Fibroblast of the aortic adventitia (primary cell): ENCODE measurements around the gene CELF1. TPM values are rescaled to one million over a fixed set of nuclear protein-coding genes. Genes with fewer than 3 reads are reported as not detected.

Source experiments
- DNase-seq: peaks from one replicate; pipeline ENCODE4 v3.0.0-alpha.2; 2010; ENCODE audit warnings: low read depth
- H3K4me3 ChIP-seq: 2 replicates; pipeline ENCODE4 v1.5.1; 2011; ENCODE audit warnings: low read depth, mild to moderate bottlenecking, control low read depth, low read length, moderate library complexity
- CTCF ChIP-seq: IDR thresholded peaks from 2 replicates; pipeline ENCODE4 v1.5.1; 2011; ENCODE audit warnings: mild to moderate bottlenecking, low read length, control low read depth, inconsistent platforms; ENCODE audit not compliant: insufficient read depth
- total RNA-seq: library from RNA; depleted of rRNA; stranded (reverse); fragments of >200 nt; gene quantifications from 2 replicates; pipeline ENCODE4 v1.2.3, GENCODE V29; 2012; ENCODE audit warnings: low replicate concordance

The CELF1 gene
- total RNA-seq, 1 donor: 103 TPM

GRCh38 chr11:47511917-47512316, 41.0 kb downstream of the CELF1 start:
- DNase-seq: no peak
- TF ChIP-seq CTCF: no peak
- no peak overlapping the region for H3K4me3 ChIP-seq

GRCh38 chr11:47510209-47510608, 42.7 kb downstream of the CELF1 start:
- TF ChIP-seq CTCF: no peak
- H3K4me3 ChIP-seq: no peak overlapping the region
- no peak for DNase-seq

GRCh38 chr11:47509077-47509536, 43.8 kb downstream of the CELF1 start:
- TF ChIP-seq CTCF: no peak
- DNase-seq: no peak
- H3K4me3 ChIP-seq: no peak overlapping the region

- TF ChIP-seq CTCF: no peak
- H3K4me3 ChIP-seq: no peak overlapping the region
- no peak for DNase-seq
Measured at GRCh38 chr11:47508240-47508957, 44.5 kb downstream of the CELF1 start.

GRCh38 chr11:47507563-47508239, 45.2 kb downstream of the CELF1 start:
- no peak for TF ChIP-seq CTCF
- no peak overlapping the region for H3K4me3 ChIP-seq
- no peak for DNase-seq

- peak; percentile 44 for DNase-seq
- H3K4me3 ChIP-seq: no peak overlapping the region
- TF ChIP-seq CTCF: no peak
Measured at GRCh38 chr11:47506795-47507562, 46.0 kb downstream of the CELF1 start.
